Measurements from ENCODE around the gene CORO2B. TPM values are rescaled to one million over a fixed set of nuclear protein-coding genes. Genes with fewer than 3 reads are reported as not detected.

CORO2B gene
- total and polyA plus RNA-seq, 5 experiments from 2014 or later: 0.44 to 0.73 TPM; not detected in 3

GRCh38 chr15:68623301-68623892, 44.6 kb downstream of the CORO2B start:
- Mint-ChIP-seq H3K4me1 (peaks cover 0 to 23% (median 1%) of the 10 kb centered on the region in 4 donors), H3K27me3 (peaks cover 2 to 18% (median 7%) of the 10 kb centered on the region in 5 donors), H3K9me3 (no peaks in the 10 kb centered on the region), H3K27ac (no peak overlapping the region), H3K4me3 (no peak overlapping the region), H3K36me3 (no peaks in the 10 kb centered on the region)
- POLR2A ChIA-PET: no interaction called here
- DNase-seq (no peak), ATAC-seq (no peak)

GRCh38 chr15:68625853-68626252, 47.1 kb downstream of the CORO2B start:
- Mint-ChIP-seq H3K4me3 (no peak overlapping the region), H3K27ac (no peak overlapping the region), H3K4me1 (peaks cover 0 to 44% (median 1%) of the 10 kb centered on the region in 4 donors), H3K36me3 (no peaks in the 10 kb centered on the region), H3K9me3 (no peaks in the 10 kb centered on the region), H3K27me3 (peaks cover 2 to 32% (median 14%) of the 10 kb centered on the region in 5 donors)
- POLR2A ChIA-PET: no interaction called here
- ATAC-seq (no peak), DNase-seq (no peak)

GRCh38 chr15:68626283-68626682, 47.5 kb downstream of the CORO2B start:
- Mint-ChIP-seq H3K4me1 (peaks cover 0 to 46% (median 1%) of the 10 kb centered on the region in 4 donors), H3K9me3 (no peaks in the 10 kb centered on the region), H3K27ac (no peak overlapping the region), H3K4me3 (no peak overlapping the region), H3K27me3 (peaks cover 2 to 32% (median 14%) of the 10 kb centered on the region in 5 donors), H3K36me3 (no peaks in the 10 kb centered on the region)
- DNase-seq (no peak), ATAC-seq (no peak)
- POLR2A ChIA-PET: no interaction called here

GRCh38 chr15:68626739-68627138, 47.9 kb downstream of the CORO2B start:
- no peak overlapping the region for H3K27ac Mint-ChIP-seq
- no peaks in the 10 kb centered on the region for H3K36me3 Mint-ChIP-seq
- no peaks in the 10 kb centered on the region for H3K9me3 Mint-ChIP-seq
- H3K4me3 Mint-ChIP-seq: no peak overlapping the region
- H3K27me3 Mint-ChIP-seq: peaks cover 2 to 32% (median 14%) of the 10 kb centered on the region in 5 donors
- peaks cover 0 to 47% (median 1%) of the 10 kb centered on the region in 4 donors for H3K4me1 Mint-ChIP-seq
- POLR2A ChIA-PET: no interaction called here
- DNase-seq (no peak), ATAC-seq (no peak)

- H3K27me3 Mint-ChIP-seq: peaks cover 2 to 32% (median 14%) of the 10 kb centered on the region in 5 donors
- H3K9me3 Mint-ChIP-seq: no peaks in the 10 kb centered on the region
- H3K36me3 Mint-ChIP-seq: no peaks in the 10 kb centered on the region
- no peak overlapping the region for H3K27ac Mint-ChIP-seq
- ATAC-seq (no peak), DNase-seq (no peak)
- POLR2A ChIA-PET: no interaction called here
- no peak overlapping the region for H3K4me3 Mint-ChIP-seq
- peaks cover 0 to 54% (median 1%) of the 10 kb centered on the region in 4 donors for H3K4me1 Mint-ChIP-seq
Measured at GRCh38 chr15:68627476-68627875, 48.7 kb downstream of the CORO2B start.

GRCh38 chr15:68627995-68628394, 49.2 kb downstream of the CORO2B start:
- Mint-ChIP-seq H3K4me1 (peaks cover 0 to 59% (median 1%) of the 10 kb centered on the region in 4 donors), H3K36me3 (no peaks in the 10 kb centered on the region), H3K27ac (no peak overlapping the region), H3K9me3 (no peaks in the 10 kb centered on the region), H3K27me3 (peaks cover 2 to 32% (median 14%) of the 10 kb centered on the region in 5 donors), H3K4me3 (no peak overlapping the region)
- ATAC-seq (no peak), DNase-seq (no peak)
- POLR2A ChIA-PET: no interaction called here

- Mint-ChIP-seq H3K36me3 (no peaks in the 10 kb centered on the region), H3K27me3 (peaks cover 2 to 32% (median 15%) of the 10 kb centered on the region in 5 donors), H3K9me3 (no peaks in the 10 kb centered on the region), H3K27ac (no peak overlapping the region), H3K4me3 (no peak overlapping the region), H3K4me1 (peaks cover 0 to 70% (median 1%) of the 10 kb centered on the region in 4 donors)
- POLR2A ChIA-PET: interaction anchor here (0.7 kb wide), 1 partner anchor 45 kb away, joined by 4 read pairs; no protein-coding TSS in a partner anchor
- DNase-seq (no peak), ATAC-seq (no peak)
Measured at GRCh38 chr15:68629519-68630210, 50.9 kb downstream of the CORO2B start.

- no peak overlapping the region for H3K4me3 Mint-ChIP-seq
- ATAC-seq: no peak
- H3K36me3 Mint-ChIP-seq: no peaks in the 10 kb centered on the region
- peaks cover 2 to 32% (median 15%) of the 10 kb centered on the region in 5 donors for H3K27me3 Mint-ChIP-seq
- H3K27ac Mint-ChIP-seq: peak overlapping the region in 1 of 10 donors; percentile 29
- H3K4me1 Mint-ChIP-seq: peaks cover 0 to 73% (median 1%) of the 10 kb centered on the region in 4 donors
- DNase-seq: no peak
- H3K9me3 Mint-ChIP-seq: no peaks in the 10 kb centered on the region
- POLR2A ChIA-PET: interaction anchor here (0.7 kb wide), 1 partner anchor 44 kb away, joined by 4 read pairs; no protein-coding TSS in a partner anchor
Measured at GRCh38 chr15:68630211-68630555, 51.4 kb downstream of the CORO2B start.

GRCh38 chr15:68630836-68631235, 52.0 kb downstream of the CORO2B start:
- Mint-ChIP-seq H3K27me3 (peaks cover 2 to 32% (median 14%) of the 10 kb centered on the region in 5 donors), H3K27ac (peak overlapping the region in 2 of 10 donors; percentile 29 to 57), H3K4me1 (peaks cover 0 to 77% (median 1%) of the 10 kb centered on the region in 4 donors), H3K4me3 (no peak overlapping the region), H3K9me3 (no peaks in the 10 kb centered on the region), H3K36me3 (no peaks in the 10 kb centered on the region)
- ATAC-seq: no peak
- POLR2A ChIA-PET: no interaction called here
- DNase-seq: no peak

- DNase-seq: peak in 1 of 10 donors; percentile 12
- Mint-ChIP-seq H3K4me1 (peaks cover 0 to 72% (median 1%) of the 10 kb centered on the region in 4 donors), H3K27ac (peak overlapping the region in 2 of 10 donors; percentile 15 to 45), H3K9me3 (no peaks in the 10 kb centered on the region), H3K36me3 (no peaks in the 10 kb centered on the region), H3K4me3 (no peak overlapping the region), H3K27me3 (peaks cover 2 to 32% (median 12%) of the 10 kb centered on the region in 5 donors)
- POLR2A ChIA-PET: no interaction called here
- no peak for ATAC-seq
Measured at GRCh38 chr15:68631601-68632051, 52.8 kb downstream of the CORO2B start.

- ATAC-seq (no peak), DNase-seq (no peak)
- H3K4me1 Mint-ChIP-seq: peaks cover 0 to 68% (median 1%) of the 10 kb centered on the region in 4 donors
Measured at GRCh38 chr15:68632101-68632500, 53.3 kb downstream of the CORO2B start.

GRCh38 chr15:68633231-68634121, 54.7 kb downstream of the CORO2B start:
- H3K36me3 Mint-ChIP-seq: no peaks in the 10 kb centered on the region
- H3K9me3 Mint-ChIP-seq: no peaks in the 10 kb centered on the region
- no peak for DNase-seq
- ATAC-seq: no peak
- POLR2A ChIA-PET: no interaction called here
- peaks cover 0 to 66% (median 0%) of the 10 kb centered on the region in 4 donors for H3K4me1 Mint-ChIP-seq
- no peak overlapping the region for H3K4me3 Mint-ChIP-seq
- H3K27me3 Mint-ChIP-seq: peaks cover 0 to 14% (median 3%) of the 10 kb centered on the region in 5 donors
- no peak overlapping the region for H3K27ac Mint-ChIP-seq

More at GRCh38 chr15:68632101-68632500, 53.3 kb downstream of the CORO2B start:
- peaks cover 1 to 28% (median 11%) of the 10 kb centered on the region in 5 donors for H3K27me3 Mint-ChIP-seq
- no peaks in the 10 kb centered on the region for H3K36me3 Mint-ChIP-seq
- H3K4me3 Mint-ChIP-seq: no peak overlapping the region
- POLR2A ChIA-PET: no interaction called here
- peak overlapping the region in 1 of 10 donors; percentile 45 for H3K27ac Mint-ChIP-seq
- no peaks in the 10 kb centered on the region for H3K9me3 Mint-ChIP-seq
